DMS114 treated with DMSO at 0.1 percent for 48 hours (cell line): ENCODE data around the gene LRRC32.

ENCODE experiments used
- DNase-seq: peaks from one replicate; lab custom pipeline; 2025; ENCODE audit not compliant: unreplicated experiment; lab: John Stamatoyannopoulos, UW

Gene LRRC32

DNA sequence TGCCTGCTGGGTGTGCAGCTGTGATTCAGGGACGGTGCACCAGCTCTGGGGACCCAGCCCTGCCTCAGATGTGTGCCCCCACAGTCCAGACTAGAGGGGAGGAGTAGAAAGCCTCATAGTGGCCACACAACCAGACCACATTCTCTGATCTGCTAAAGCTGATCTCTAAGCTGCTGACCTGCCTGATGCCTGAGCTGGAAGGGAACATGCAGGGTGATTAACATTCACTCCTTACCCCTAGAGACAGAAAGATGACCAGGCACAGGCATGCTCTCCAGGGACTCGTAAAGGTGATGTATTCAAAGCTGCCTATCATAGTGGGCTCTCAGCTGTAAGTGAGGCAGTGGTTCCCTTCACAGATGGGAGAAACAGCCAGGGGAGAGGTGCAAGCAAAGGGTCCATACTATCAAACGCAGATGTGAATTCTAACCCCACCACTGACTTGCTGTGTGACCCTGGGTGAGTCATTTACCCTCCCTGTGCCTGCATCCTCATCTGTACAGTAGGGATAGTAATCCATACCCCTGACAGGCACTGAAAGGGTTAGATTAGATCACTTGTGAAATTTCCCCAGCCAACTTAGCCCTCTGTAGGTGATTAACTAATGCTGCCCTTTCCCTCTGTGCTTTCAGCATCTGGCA, 29.0 kb upstream of the LRRC32 start:
- no peak for DNase-seq

DNA sequence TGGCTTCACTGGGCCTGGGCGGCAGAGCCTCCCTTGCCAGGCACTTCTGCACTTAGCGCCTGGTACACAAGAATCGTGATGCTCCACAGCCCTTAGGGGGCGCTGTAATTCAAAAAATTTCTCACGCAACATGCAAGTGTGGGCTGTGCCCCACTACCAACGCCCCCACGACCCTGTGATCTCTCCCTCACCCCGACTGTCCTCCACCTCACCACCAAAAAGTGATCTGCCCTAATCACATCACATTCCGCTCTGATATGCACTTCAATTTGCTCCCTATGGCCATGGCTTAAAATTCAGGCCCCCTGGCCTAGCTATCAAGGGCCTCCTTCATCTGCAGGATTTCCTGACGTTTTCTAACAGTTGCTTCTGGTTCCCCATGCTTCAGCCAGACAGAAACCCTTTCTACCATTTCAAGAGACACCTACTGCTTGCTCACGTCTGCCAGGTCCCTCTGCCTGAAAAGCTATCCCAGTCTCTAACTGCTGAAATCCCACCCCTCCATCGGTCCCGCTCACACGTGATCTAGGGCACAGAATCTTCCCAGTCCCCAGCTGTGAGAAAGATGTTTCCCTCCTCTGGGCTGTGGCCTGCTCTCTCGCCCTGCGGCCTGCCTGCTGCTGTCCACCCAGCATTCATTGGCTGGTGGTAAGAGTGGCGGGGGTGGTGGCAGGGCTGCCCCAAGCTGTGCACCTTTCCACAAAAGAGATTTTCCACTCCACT, 27.9 kb upstream of the LRRC32 start:
- DNase-seq: no peak

DNA sequence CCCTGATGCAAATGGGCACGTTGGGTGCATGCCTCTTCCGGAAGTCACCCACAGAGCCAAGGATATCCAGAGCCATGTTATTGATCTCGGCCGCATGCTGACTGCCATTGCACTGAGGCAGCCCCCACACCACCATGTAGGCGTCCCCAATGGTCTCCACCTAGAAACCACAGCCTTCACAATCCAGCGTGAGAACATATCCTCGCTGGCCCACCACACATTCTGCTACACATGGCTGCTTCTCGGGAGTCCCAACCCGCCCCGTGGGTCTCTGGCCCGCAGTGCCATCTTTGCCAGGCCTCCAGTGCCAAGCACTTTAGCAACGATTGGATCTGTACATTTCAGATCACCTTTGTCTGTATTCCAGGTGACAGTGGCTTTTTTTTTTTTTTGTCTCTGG, 26.2 kb upstream of the LRRC32 start:
- no peak for DNase-seq

DNA sequence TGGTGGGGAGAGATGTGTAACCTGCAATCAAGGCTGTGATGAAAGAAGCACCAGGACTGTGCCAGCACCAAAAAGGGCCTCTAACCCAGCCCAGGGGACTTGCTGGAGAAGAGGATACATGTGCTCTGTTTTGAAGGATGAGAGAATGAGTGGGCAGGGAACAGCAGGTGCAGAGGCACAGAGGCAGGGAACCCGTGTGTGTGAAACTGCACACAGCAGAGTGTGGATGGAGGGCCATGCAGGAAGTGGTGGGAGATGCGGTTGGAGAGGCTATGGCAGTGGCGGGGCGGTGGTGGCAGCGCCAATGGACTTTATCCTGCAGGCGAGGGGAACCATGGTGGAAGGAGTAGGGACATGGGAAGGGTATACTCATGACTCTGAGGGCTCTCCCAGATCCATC, 25.2 kb upstream of the LRRC32 start:
- no peak for DNase-seq

DNA sequence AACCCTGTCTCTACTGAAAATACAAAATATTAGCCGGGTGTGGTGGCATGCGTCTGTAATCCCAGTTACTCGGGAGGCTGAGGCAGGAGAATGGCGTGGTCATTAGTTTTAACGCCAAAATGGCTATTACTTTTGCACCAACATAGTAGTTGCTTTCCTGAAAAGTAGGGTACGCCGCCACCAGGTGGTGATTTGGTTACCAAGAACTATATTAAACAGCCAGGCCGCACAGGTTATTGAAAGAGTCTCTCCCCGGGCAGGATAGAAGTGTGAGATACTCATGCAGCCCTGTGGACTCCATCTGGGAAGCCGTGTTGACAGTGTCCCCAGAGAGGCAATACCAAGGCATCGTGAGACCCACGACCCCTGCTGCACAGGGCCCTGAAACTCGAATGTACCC, 24.6 kb upstream of the LRRC32 start:
- no peak for DNase-seq

DNA sequence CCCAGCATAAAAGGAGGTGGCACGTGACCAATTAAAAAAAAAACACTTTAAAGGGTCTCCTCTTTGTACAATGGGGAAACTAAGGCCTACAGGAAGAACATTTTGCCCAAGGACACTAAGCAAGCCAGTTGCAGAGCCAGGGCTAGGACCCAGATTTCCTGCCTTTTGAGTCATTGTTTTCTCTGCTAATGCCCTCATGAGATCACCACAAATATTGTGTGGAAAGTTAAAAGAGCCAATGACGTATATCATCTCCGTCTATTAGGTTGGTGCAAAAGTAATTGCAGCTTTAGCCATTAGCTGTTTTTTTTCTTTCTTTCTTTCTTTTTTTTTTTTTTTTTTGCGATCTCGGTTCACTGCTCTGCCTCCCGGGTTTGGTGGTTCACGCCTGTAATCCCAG, 24.1 kb upstream of the LRRC32 start:
- no peak for DNase-seq

DNA sequence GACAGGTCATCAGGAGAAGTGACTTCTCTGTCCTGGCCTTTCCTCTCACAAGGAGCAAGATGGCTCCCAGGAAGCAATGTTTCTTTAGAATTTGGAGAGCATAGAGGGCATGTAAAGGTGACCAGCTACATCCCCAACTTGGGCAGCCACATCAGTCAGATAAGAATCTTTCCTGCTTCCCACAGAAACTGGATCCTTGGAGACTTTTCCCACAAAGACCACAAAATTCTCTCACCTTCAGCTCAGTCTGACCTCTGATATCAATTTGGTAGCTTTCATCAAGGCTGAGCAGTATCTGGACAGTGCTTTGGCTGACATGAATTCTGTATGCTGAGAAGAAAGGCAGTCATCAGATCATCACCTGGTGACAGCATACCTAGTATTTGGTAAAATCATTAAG, 23.3 kb upstream of the LRRC32 start:
- no peak for DNase-seq

DNA sequence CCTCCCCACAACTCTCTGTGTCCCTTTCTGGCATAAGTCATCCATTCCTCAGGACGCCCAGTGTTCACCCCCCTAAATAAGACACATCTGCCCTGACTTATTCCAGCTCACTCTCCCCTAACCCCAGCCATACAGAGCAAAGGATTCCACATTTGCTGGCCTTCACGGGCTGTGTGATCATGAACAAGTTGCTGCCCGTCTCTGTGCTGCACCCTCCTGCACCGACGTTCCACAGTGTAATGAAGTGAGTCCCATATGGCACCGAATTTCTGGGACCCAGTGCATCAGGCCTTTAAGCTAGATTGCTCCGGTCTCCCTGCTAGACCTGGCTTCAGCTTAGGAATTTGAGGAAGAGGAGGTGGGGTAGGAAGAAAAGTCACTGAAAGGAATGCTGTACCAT, 22.4 kb upstream of the LRRC32 start:
- no peak for DNase-seq

DNA sequence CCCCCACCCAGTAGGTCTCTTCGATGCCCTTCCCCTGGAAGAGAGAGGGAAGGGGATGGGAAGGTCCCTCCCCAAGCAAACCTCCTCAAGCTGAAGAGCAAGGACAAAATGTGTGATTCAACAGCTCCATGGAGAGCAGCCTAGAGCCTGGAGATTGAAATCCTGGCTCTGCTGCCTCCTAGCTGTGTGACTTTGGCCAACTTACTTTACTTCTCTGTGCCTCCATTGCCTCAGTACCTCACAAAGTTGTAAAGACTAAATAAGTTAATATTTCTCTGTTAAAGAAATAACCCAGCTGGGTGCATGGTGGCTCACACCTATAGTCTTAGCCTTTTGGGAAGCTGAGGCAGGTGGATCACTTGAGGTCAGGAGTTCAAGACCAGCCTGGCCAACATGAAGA, 21.1 kb upstream of the LRRC32 start:
- DNase-seq: no peak

DNA sequence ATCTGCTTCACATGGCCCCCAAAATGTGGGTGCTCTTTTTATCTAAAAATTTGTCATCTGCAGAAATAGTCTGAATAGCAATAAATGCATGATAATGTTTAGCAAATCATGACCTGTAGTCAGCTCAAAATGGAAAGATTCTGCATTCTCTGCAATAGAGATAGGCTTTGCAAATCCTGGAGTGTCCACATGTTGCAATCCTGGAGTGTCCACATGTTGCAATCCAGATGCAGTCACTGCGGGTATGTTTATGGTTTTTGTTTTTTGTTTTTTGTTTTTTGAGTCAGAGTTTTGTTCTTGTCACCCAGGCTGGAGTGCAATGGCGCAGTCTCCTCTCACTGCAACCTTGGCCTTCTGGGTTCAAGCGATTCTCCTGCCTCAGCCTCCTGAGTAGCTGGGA, 20.2 kb upstream of the LRRC32 start:
- no peak for DNase-seq

DNA sequence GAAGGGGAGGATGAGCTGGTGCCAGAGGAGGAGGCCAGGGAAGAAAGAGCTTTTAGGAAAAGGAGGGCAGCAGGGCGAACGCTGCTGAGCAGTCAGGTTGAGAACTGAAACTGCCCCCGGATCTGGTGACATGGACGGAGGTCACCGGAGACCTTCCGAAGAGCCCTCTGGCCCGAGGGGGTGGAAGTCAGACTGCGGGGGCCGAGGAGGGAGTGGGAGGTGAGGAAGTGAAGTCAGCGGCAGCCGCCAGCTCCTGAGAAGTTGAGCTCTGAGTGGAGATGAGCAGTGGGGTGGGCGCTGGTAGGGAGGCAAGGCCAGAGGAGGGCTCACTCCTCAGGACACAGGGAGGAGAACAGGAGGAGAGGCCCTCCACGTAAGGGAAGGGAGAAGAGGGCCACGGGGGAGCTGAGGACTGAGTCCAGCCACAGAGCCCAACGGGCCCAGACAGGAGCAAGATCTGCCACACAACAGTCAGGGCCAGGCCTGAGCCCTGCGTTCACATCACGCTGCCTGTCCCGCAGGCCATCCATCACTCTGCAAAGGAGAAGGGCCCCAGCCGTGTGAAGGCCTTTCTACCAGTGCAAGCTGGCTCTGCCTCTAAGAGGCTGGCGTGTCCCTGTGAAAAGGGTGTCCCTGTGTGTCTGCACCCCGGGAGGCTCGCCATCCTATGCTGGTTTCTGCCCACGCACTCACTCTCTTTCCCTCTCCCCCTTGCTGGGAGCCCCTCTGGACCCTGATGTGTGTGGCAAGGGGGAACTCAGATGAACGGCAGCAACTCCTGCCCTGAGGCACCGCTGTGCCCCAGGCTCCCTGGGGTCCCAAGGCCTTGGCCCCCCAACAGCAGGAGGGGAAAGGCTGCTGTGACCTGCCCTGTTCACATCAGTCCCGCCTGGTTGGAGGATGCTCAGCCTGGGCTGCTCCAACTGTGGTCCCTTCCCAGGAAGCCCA, 19.0 kb upstream of the LRRC32 start:
- no peak for DNase-seq

DNA sequence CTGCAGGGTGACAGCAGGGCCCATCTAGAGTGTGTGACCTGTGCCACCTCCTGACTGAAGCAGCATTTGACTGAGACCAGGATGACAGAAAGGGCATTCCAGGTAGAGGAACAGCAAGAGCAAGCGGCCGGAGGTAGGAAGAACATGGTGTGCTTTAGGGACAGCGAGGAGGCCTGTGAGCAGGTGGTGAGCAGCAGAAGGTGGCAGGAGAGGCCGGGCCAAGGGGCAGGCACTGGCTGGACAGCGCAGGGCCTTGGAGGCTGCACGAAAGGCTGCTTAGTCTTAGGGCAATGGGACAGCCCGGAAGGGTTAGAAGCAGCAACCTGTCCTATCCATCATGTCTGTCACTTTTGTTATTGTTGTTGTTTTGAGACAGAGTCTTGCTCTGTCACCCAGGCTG, 17.6 kb upstream of the LRRC32 start:
- no peak for DNase-seq

DNA sequence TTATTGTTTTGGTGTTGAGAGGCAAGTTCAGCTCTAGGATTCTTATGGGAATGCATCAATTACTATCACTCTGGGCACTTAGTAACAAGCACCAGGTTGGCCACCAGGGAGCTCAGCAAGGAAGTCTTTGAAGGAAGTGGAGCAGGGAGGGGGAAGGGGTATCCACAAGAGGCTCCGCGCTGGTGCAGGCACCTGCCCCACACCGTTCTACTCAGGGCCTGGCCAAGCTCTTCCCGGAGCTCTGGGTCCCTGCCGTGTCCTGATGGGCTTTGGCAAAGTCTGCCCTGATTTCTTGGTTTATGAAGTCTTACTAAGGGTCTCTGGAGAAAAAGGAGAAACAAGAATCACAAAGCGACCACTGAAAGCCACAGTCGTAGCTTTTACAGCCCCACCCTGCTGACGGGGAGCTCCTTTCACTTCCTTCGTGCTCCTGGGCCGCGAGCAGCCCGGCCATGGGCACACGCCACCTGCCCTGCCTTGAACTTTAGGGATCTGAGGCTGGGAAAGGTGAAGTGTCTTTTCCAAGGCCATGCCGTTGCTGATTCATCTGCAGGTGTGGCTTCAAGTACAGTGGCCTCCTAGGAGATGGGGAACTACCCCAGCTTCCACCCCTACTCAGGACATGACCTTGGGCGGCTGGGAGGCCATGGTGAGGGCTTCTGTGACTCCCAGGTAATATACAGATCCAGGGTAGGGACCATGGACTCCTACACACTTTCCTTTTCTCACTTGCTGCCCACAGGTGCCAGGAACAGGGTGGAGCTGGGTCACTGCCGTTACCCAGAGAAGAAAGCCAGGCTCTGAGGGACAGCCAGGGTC, 15.9 kb upstream of the LRRC32 start:
- no peak for DNase-seq

DNA sequence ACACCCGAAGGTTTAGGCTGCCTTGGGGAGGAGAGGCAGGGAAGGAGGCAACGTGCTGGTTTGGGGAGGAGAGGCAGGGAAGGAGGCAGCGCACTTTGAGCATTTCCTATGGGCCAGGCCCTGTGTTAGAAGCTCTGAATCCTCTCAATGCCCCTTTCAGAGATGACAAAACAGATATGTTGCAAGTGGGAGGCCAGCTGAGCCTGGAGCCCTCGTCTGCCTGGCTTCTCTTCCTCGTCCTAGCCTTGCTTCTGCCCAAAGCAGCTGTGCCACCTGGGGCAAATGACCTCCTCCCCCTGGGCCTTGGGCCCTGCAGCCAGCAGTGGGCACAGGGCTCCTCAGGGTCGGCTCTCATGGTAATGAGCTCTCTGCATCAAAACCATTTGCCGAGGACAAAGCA, 15.3 kb upstream of the LRRC32 start:
- no peak for DNase-seq

DNA sequence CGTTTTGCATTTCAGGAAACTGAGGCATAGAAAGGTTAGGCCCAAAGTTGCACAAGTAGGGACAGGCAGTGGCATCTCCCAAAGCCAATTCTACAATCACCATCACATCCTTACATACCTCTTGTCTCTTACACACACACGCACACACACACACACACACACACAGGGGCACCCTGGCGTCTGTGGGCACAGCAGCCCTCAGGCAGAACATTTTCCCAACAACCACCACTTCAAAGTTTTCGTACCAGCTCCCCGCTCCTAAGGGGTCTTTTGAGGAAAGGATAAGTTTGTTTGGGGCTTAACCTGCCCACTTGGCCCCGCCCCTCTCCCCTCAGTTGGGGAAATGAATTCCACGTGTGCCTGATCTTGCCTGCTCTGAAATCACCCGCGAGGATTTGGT, 14.7 kb upstream of the LRRC32 start:
- no peak for DNase-seq

DNA sequence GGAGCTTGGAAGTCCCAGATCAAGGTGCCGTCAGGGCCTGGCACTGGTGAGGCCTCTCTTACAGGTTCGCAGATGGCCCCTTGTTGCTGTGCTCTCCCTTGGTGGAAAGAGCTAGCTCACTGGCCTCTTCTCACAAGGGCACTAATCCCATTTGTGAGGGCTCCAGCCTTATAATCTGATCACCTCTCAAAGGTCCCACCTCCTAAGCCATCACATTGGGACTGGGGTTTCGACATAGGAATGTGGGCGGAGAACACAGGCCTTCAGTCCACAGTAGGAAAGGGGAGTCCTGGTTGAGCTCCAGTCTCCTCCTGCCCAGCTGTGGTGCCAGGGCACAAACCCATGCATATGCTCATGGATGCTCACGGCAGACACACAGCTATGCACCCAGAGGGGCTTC, 14.0 kb upstream of the LRRC32 start:
- DNase-seq: no peak

DNA sequence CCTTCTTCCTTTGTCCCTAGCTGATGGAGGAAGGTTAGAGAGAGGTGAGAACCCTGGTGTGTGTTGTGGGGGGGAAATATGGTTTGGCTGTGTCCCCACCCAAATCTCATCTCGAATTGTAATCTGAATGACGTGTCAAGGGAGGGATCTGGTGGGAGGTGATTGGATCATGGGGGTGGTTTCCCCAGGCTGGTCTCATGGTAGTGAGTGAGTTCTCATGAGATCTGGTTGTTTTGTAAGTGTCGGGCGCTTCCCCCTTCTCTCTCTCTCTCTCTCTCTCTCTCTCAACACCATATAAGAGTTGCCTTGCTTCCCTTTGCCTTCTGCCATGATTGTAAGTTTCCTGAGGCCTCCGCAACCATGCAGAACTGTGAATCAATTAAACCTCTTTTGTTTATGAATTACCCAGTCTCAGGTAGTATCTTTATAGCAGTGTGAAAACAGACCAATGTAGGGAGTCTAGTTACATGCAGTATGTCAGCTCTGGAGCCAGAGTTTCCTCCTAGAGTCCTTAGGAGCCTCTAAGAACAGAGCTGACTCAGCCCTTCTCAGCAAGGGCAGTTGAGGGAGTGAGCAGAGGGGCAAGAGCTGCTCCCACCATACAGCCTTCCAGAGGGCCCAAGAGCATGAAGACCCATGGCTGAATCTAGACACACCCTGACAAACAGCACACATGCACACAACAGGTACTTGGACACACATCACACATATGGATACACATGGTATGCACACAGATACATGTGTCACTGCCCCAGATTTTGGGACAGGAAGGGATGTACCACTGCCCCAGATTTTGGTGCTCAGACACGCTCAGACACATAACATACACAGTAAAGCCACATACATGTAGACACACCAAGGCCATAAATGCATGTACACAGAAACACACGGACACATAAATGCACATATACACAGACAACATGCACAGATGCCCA, 12.9 kb upstream of the LRRC32 start:
- DNase-seq: no peak

DNA sequence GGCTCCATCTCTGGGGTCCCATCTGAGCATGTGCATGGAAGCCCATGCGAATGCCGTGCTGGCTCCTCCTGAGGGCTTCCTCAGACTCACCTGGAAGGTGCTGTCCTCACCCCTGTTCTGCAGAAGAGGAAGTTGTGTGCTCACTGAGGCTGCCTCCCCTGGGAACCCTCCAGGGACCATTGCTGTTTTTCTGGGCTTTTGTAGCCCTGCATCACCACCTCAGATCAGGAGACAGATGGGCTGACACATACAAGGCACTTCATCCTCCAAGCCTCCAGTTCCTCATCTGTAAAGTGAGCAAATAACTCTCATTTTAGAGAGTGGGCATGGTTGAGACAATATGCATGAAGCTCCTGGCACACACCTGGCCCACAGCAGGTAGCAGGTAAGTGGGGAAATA, 12.1 kb upstream of the LRRC32 start:
- no peak for DNase-seq

DNA sequence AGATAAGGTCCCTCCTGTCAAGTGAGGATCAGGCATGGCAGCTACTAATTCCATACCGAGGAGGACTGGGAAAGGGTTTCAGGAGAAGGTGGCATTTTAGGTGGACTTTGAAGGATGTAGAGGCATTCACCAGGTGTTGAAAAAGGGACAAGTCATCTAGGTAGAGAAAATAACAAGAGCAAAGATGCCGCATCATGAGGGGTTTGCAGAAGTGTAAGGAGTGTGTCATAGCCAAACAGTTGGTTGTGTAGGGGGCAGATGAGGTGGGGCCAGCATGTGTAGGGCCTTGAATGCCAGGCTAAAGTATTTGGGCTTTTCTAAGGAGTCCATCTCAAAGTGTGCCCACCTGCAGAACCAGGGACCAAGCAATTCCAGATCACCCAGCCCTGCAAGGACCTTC, 11.6 kb upstream of the LRRC32 start:
- no peak for DNase-seq
